WTC11 (cell line): Measurements from ENCODE around the gene APLN. TPM values are rescaled to one million over a fixed set of nuclear protein-coding genes. Genes with fewer than 3 reads are reported as not detected.

Experiments
- ATAC-seq: fragments of 200-7000 bp; cut with Tn5 transposase; 2 replicates; pipeline ENCODE4 v1.10.0; 2021; ENCODE audit warnings: mild to moderate bottlenecking, moderate library complexity
- CTCF ChIA-PET: fragments of 300-600 bp; sonication (Branson Sonifier 250); formaldehyde crosslinking; loops from one replicate; lab custom pipeline; 2021; ENCODE audit warnings: antibody characterized with exemption; lab: Charles Lee
- POLR2A ChIA-PET: fragments of 350-600 bp; sonication (Branson Sonifier 250); formaldehyde crosslinking; loops from one replicate; lab custom pipeline; 2021; ENCODE audit warnings: antibody characterized with exemption; lab: Charles Lee
- DNase-seq: peaks from one replicate; pipeline ENCODE4 v3.0.0; 2021; ENCODE audit warnings: low spot score
- H3K27ac Mint-ChIP-seq: 2 replicates; pipeline ENCODE4 v1.8.0; 2021; ENCODE audit warnings: mixed read lengths
- H3K27me3 Mint-ChIP-seq: 2 replicates; pipeline ENCODE4 v1.8.0; 2021; ENCODE audit warnings: low read depth, mild to moderate bottlenecking, moderate library complexity, mixed read lengths
- H3K36me3 Mint-ChIP-seq: 2 replicates; pipeline ENCODE4 v1.8.0; 2021; ENCODE audit warnings: mixed read lengths
- H3K4me1 Mint-ChIP-seq: 2 replicates; pipeline ENCODE4 v1.8.0; 2022; ENCODE audit warnings: mixed read lengths
- H3K4me3 Mint-ChIP-seq: 2 replicates; pipeline ENCODE4 v1.8.0; 2021; ENCODE audit warnings: mild to moderate bottlenecking, moderate library complexity, mixed read lengths
- H3K9me3 Mint-ChIP-seq: 2 replicates; pipeline ENCODE4 v1.8.0; 2021; ENCODE audit warnings: mixed read lengths
- ATF2 ChIP-seq: sonication (generic); formaldehyde crosslinking; IDR thresholded peaks from 2 replicates; pipeline ENCODE4 v1.8.1; 2022; ENCODE audit warnings: low read depth, missing genetic modification reagents, borderline replicate concordance
- E2F1 ChIP-seq: sonication (generic); formaldehyde crosslinking; IDR thresholded peaks from 2 replicates; pipeline ENCODE4 v1.8.0; 2022; ENCODE audit warnings: mild to moderate bottlenecking, missing genetic modification reagents
- ELF4 ChIP-seq: sonication (generic); formaldehyde crosslinking; IDR thresholded peaks from 2 replicates; pipeline ENCODE4 v1.8.1; 2022; ENCODE audit warnings: low read depth, mild to moderate bottlenecking, moderate library complexity, missing genetic modification reagents
- ERG ChIP-seq: fragments of 250-450 bp; sonication (Bioruptor Pico); IDR thresholded peaks from 2 replicates; pipeline ENCODE4 v1.8.0; 2021; ENCODE audit warnings: mild to moderate bottlenecking
- FOXP1 ChIP-seq: sonication (generic); formaldehyde crosslinking; IDR thresholded peaks from 2 replicates; pipeline ENCODE4 v1.8.0; 2022; ENCODE audit warnings: missing genetic modification reagents, mild to moderate bottlenecking, moderate library complexity, borderline replicate concordance
- GABPB1 ChIP-seq: sonication (generic); formaldehyde crosslinking; IDR thresholded peaks from 2 replicates; pipeline ENCODE4 v1.8.1; 2023; ENCODE audit warnings: mild to moderate bottlenecking, missing genetic modification reagents
- KAT7 ChIP-seq: sonication (generic); formaldehyde crosslinking; IDR thresholded peaks from 2 replicates; pipeline ENCODE4 v1.8.1; 2023; ENCODE audit warnings: missing genetic modification reagents, mild to moderate bottlenecking, borderline replicate concordance
- NR3C1 ChIP-seq: sonication (generic); formaldehyde crosslinking; conservative IDR thresholded peaks from 2 replicates; pipeline ENCODE4 v1.8.1; 2023; ENCODE audit warnings: low read depth, mild to moderate bottlenecking, missing genetic modification reagents
- PRRX2 ChIP-seq: fragments of 250-450 bp; sonication (Bioruptor Pico); IDR thresholded peaks from 2 replicates; pipeline ENCODE4 v1.8.0; 2021; ENCODE audit warnings: mild to moderate bottlenecking
- SMAD4 ChIP-seq: sonication (generic); formaldehyde crosslinking; IDR thresholded peaks from 2 replicates; pipeline ENCODE4 v1.8.0; 2022; ENCODE audit warnings: mild to moderate bottlenecking, missing genetic modification reagents
- TCF7 ChIP-seq: sonication (generic); formaldehyde crosslinking; IDR thresholded peaks from 2 replicates; pipeline ENCODE4 v1.8.0; 2022; ENCODE audit warnings: mild to moderate bottlenecking, low read depth, missing genetic modification reagents, moderate library complexity
- TEAD4 ChIP-seq: sonication (generic); formaldehyde crosslinking; IDR thresholded peaks from 2 replicates; pipeline ENCODE4 v1.8.0; 2022; ENCODE audit warnings: mild to moderate bottlenecking, missing genetic modification reagents
- ZBTB21 ChIP-seq: sonication (generic); formaldehyde crosslinking; IDR thresholded peaks from 2 replicates; pipeline ENCODE4 v1.8.1; 2023; ENCODE audit warnings: mild to moderate bottlenecking, missing genetic modification reagents, borderline replicate concordance
- ZNF121 ChIP-seq: sonication (generic); formaldehyde crosslinking; IDR thresholded peaks from 2 replicates; pipeline ENCODE4 v1.8.0; 2023; ENCODE audit warnings: missing genetic modification reagents
- ZNF138 ChIP-seq: sonication (generic); formaldehyde crosslinking; conservative IDR thresholded peaks from 2 replicates; pipeline ENCODE4 v1.8.1; 2022; ENCODE audit warnings: mild to moderate bottlenecking, moderate library complexity, missing genetic modification reagents
- total RNA-seq: library from RNA; stranded (reverse); gene quantifications from 3 replicates; pipeline ENCODE4 v1.2.3, GENCODE V29; 2021
- TF ChIP-seq, protein P1 (sequence below): sonication (generic); formaldehyde crosslinking; IDR thresholded peaks from 2 replicates; pipeline ENCODE4 v1.8.1; 2022; ENCODE audit warnings: missing genetic modification reagents, borderline replicate concordance
- TF ChIP-seq, protein P2 (sequence below): sonication (generic); formaldehyde crosslinking; IDR thresholded peaks from 2 replicates; pipeline ENCODE4 v1.8.0; 2023; ENCODE audit warnings: missing genetic modification reagents, mild to moderate bottlenecking, borderline replicate concordance
- TF ChIP-seq, protein P3 (sequence below): fragments of 250-450 bp; sonication (Bioruptor Pico); IDR thresholded peaks from 2 replicates; pipeline ENCODE4 v1.9.0; 2021; ENCODE audit warnings: moderate library complexity, mild to moderate bottlenecking, inconsistent platforms, borderline replicate concordance
- TF ChIP-seq, protein P4 (sequence below): sonication (generic); formaldehyde crosslinking; conservative IDR thresholded peaks from 2 replicates; pipeline ENCODE4 v1.8.1; 2023; ENCODE audit warnings: mild to moderate bottlenecking, low read depth, missing genetic modification reagents, moderate library complexity

The APLN gene
- total RNA-seq, 1 experiment from 2014 or later: 4.2 TPM

DNA sequence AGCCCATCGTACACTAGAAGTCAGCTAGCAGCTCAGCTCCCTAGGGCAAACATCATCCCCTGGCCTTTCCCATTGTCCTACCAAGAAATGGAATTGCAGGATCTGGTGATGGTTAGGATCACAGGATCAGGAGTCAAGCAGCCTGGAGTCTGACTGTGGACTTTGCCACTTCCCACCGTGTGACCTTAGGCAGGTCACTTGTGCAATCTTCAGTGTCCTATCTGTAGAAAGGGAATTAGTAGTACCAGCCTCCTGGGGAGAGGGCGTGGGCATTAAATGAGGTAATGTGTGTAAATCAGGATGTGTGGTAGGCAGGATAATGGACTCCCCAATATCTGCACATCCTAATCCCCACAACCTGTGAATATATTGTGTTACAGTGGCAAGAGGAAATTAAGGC, 38.6 kb upstream of the APLN start:
- POLR2A ChIA-PET: no interaction called here
- Mint-ChIP-seq H3K4me3 (no peak overlapping the region), H3K27ac (no peak overlapping the region)
- DNase-seq (no peak), ATAC-seq (no peak)
- TF ChIP-seq NR3C1 (CRISPR knock-in tag) (no peak), TEAD4 (CRISPR knock-in tag) (no peak), ERG (CRISPR knock-in tag) (no peak), TCF7 (CRISPR knock-in tag) (no peak), PRRX2 (CRISPR knock-in tag) (no peak), ZNF121 (no peak), GABPB1 (no peak), KAT7 (CRISPR knock-in tag) (no peak), SMAD4 (CRISPR knock-in tag) (no peak), E2F1 (CRISPR knock-in tag) (no peak), ZNF138 (CRISPR knock-in tag) (no peak), ATF2 (CRISPR knock-in tag) (no peak), FOXP1 (no peak), ELF4 (CRISPR knock-in tag) (no peak), ZBTB21 (CRISPR knock-in tag) (no peak)
- TF ChIP-seq, protein P1, sequence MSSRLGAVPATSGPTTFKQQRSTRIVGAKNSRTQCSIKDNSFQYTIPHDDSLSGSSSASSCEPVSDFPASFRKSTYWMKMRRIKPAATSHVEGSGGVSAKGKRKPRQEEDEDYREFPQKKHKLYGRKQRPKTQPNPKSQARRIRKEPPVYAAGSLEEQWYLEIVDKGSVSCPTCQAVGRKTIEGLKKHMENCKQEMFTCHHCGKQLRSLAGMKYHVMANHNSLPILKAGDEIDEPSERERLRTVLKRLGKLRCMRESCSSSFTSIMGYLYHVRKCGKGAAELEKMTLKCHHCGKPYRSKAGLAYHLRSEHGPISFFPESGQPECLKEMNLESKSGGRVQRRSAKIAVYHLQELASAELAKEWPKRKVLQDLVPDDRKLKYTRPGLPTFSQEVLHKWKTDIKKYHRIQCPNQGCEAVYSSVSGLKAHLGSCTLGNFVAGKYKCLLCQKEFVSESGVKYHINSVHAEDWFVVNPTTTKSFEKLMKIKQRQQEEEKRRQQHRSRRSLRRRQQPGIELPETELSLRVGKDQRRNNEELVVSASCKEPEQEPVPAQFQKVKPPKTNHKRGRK (CRISPR knock-in tag): no peak
- TF ChIP-seq, protein P2, sequence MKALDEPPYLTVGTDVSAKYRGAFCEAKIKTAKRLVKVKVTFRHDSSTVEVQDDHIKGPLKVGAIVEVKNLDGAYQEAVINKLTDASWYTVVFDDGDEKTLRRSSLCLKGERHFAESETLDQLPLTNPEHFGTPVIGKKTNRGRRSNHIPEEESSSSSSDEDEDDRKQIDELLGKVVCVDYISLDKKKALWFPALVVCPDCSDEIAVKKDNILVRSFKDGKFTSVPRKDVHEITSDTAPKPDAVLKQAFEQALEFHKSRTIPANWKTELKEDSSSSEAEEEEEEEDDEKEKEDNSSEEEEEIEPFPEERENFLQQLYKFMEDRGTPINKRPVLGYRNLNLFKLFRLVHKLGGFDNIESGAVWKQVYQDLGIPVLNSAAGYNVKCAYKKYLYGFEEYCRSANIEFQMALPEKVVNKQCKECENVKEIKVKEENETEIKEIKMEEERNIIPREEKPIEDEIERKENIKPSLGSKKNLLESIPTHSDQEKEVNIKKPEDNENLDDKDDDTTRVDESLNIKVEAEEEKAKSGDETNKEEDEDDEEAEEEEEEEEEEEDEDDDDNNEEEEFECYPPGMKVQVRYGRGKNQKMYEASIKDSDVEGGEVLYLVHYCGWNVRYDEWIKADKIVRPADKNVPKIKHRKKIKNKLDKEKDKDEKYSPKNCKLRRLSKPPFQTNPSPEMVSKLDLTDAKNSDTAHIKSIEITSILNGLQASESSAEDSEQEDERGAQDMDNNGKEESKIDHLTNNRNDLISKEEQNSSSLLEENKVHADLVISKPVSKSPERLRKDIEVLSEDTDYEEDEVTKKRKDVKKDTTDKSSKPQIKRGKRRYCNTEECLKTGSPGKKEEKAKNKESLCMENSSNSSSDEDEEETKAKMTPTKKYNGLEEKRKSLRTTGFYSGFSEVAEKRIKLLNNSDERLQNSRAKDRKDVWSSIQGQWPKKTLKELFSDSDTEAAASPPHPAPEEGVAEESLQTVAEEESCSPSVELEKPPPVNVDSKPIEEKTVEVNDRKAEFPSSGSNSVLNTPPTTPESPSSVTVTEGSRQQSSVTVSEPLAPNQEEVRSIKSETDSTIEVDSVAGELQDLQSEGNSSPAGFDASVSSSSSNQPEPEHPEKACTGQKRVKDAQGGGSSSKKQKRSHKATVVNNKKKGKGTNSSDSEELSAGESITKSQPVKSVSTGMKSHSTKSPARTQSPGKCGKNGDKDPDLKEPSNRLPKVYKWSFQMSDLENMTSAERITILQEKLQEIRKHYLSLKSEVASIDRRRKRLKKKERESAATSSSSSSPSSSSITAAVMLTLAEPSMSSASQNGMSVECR (CRISPR knock-in tag): no peak
- TF ChIP-seq, protein P3, sequence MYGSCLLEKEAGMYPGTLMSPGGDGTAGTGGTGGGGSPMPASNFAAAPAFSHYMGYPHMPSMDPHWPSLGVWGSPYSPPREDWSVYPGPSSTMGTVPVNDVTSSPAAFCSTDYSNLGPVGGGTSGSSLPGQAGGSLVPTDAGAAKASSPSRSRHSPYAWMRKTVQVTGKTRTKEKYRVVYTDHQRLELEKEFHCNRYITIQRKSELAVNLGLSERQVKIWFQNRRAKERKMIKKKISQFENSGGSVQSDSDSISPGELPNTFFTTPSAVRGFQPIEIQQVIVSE (CRISPR knock-in tag): no peak
- TF ChIP-seq, protein P4, sequence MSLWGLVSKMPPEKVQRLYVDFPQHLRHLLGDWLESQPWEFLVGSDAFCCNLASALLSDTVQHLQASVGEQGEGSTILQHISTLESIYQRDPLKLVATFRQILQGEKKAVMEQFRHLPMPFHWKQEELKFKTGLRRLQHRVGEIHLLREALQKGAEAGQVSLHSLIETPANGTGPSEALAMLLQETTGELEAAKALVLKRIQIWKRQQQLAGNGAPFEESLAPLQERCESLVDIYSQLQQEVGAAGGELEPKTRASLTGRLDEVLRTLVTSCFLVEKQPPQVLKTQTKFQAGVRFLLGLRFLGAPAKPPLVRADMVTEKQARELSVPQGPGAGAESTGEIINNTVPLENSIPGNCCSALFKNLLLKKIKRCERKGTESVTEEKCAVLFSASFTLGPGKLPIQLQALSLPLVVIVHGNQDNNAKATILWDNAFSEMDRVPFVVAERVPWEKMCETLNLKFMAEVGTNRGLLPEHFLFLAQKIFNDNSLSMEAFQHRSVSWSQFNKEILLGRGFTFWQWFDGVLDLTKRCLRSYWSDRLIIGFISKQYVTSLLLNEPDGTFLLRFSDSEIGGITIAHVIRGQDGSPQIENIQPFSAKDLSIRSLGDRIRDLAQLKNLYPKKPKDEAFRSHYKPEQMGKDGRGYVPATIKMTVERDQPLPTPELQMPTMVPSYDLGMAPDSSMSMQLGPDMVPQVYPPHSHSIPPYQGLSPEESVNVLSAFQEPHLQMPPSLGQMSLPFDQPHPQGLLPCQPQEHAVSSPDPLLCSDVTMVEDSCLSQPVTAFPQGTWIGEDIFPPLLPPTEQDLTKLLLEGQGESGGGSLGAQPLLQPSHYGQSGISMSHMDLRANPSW (CRISPR knock-in tag): no peak
- TF ChIP-seq, all 79 proteins: peak for 0
- CTCF ChIA-PET: no interaction called here
- peaks cover 4% of the 10 kb centered on the region for H3K27me3 Mint-ChIP-seq
- H3K9me3 Mint-ChIP-seq: peaks cover 4% of the 10 kb centered on the region; the same call in 1 of the 2 replicates
- H3K4me1 Mint-ChIP-seq: peaks cover 46% of the 10 kb centered on the region
- no peaks in the 10 kb centered on the region; the same call in 1 of the 2 replicates for H3K36me3 Mint-ChIP-seq
